WTC11 (cell line): ENCODE results near the gene ATM. TPM values are rescaled to one million over a fixed set of nuclear protein-coding genes. Genes with fewer than 3 reads are reported as not detected.

Source experiments
- ATAC-seq: fragments of 200-7000 bp; cut with Tn5 transposase; 2 replicates; pipeline ENCODE4 v1.10.0; 2021; ENCODE audit warnings: mild to moderate bottlenecking, moderate library complexity
- CTCF ChIA-PET: fragments of 300-600 bp; sonication (Branson Sonifier 250); formaldehyde crosslinking; loops from one replicate; lab custom pipeline; 2021; ENCODE audit warnings: antibody characterized with exemption; lab: Charles Lee
- POLR2A ChIA-PET: fragments of 350-600 bp; sonication (Branson Sonifier 250); formaldehyde crosslinking; loops from one replicate; lab custom pipeline; 2021; ENCODE audit warnings: antibody characterized with exemption; lab: Charles Lee
- DNase-seq: peaks from one replicate; pipeline ENCODE4 v3.0.0; 2021; ENCODE audit warnings: low spot score
- H3K27ac Mint-ChIP-seq: 2 replicates; pipeline ENCODE4 v1.8.0; 2021; ENCODE audit warnings: mixed read lengths
- H3K27me3 Mint-ChIP-seq: 2 replicates; pipeline ENCODE4 v1.8.0; 2021; ENCODE audit warnings: low read depth, mild to moderate bottlenecking, moderate library complexity, mixed read lengths
- H3K36me3 Mint-ChIP-seq: 2 replicates; pipeline ENCODE4 v1.8.0; 2021; ENCODE audit warnings: mixed read lengths
- H3K4me1 Mint-ChIP-seq: 2 replicates; pipeline ENCODE4 v1.8.0; 2022; ENCODE audit warnings: mixed read lengths
- H3K4me3 Mint-ChIP-seq: 2 replicates; pipeline ENCODE4 v1.8.0; 2021; ENCODE audit warnings: mild to moderate bottlenecking, moderate library complexity, mixed read lengths
- H3K9me3 Mint-ChIP-seq: 2 replicates; pipeline ENCODE4 v1.8.0; 2021; ENCODE audit warnings: mixed read lengths
- AFF4 ChIP-seq: sonication (generic); formaldehyde crosslinking; IDR thresholded peaks from 2 replicates; pipeline ENCODE4 v1.8.1; 2023; ENCODE audit warnings: mild to moderate bottlenecking, missing genetic modification reagents, borderline replicate concordance
- ARID4B ChIP-seq: sonication (generic); formaldehyde crosslinking; IDR thresholded peaks from 2 replicates; pipeline ENCODE4 v1.8.0; 2023; ENCODE audit warnings: missing genetic modification reagents, mild to moderate bottlenecking, borderline replicate concordance
- CREB1 ChIP-seq: sonication (generic); formaldehyde crosslinking; IDR thresholded peaks from 2 replicates; pipeline ENCODE4 v1.8.0; 2023; ENCODE audit warnings: mild to moderate bottlenecking, missing genetic modification reagents
- FOXJ3 ChIP-seq: sonication (generic); formaldehyde crosslinking; IDR thresholded peaks from 2 replicates; pipeline ENCODE4 v1.9.0; 2021; ENCODE audit warnings: missing genetic modification reagents, mild to moderate bottlenecking, borderline replicate concordance
- JAZF1 ChIP-seq: fragments of 250-450 bp; sonication (Bioruptor Pico); IDR thresholded peaks from 2 replicates; pipeline ENCODE4 v1.9.0; 2021; ENCODE audit warnings: moderate library complexity, mild to moderate bottlenecking, inconsistent platforms
- KAT7 ChIP-seq: sonication (generic); formaldehyde crosslinking; IDR thresholded peaks from 2 replicates; pipeline ENCODE4 v1.8.1; 2023; ENCODE audit warnings: missing genetic modification reagents, mild to moderate bottlenecking, borderline replicate concordance
- MAX ChIP-seq: sonication (generic); formaldehyde crosslinking; IDR thresholded peaks from 2 replicates; pipeline ENCODE4 v1.8.0; 2022; ENCODE audit warnings: mild to moderate bottlenecking, missing genetic modification reagents
- MYBL2 ChIP-seq: sonication (generic); formaldehyde crosslinking; IDR thresholded peaks from 2 replicates; pipeline ENCODE4 v1.8.1; 2023; ENCODE audit warnings: mild to moderate bottlenecking, moderate library complexity, missing genetic modification reagents
- NR3C1 ChIP-seq: sonication (generic); formaldehyde crosslinking; conservative IDR thresholded peaks from 2 replicates; pipeline ENCODE4 v1.8.1; 2023; ENCODE audit warnings: low read depth, mild to moderate bottlenecking, missing genetic modification reagents
- SMAD3 ChIP-seq: sonication (generic); formaldehyde crosslinking; IDR thresholded peaks from 2 replicates; pipeline ENCODE4 v1.8.0; 2022; ENCODE audit warnings: missing genetic modification reagents, mild to moderate bottlenecking, borderline replicate concordance
- SOX15 ChIP-seq: fragments of 250-450 bp; sonication (Bioruptor Pico); IDR thresholded peaks from 2 replicates; pipeline ENCODE4 v1.9.0; 2021; ENCODE audit warnings: mild to moderate bottlenecking
- SP1 ChIP-seq: sonication (generic); formaldehyde crosslinking; conservative IDR thresholded peaks from 2 replicates; pipeline ENCODE4 v1.8.1; 2022; ENCODE audit warnings: missing genetic modification reagents
- USF2 ChIP-seq: sonication (generic); formaldehyde crosslinking; IDR thresholded peaks from 2 replicates; pipeline ENCODE4 v1.8.1; 2023; ENCODE audit warnings: mild to moderate bottlenecking, missing genetic modification reagents, moderate library complexity
- ZBTB21 ChIP-seq: sonication (generic); formaldehyde crosslinking; IDR thresholded peaks from 2 replicates; pipeline ENCODE4 v1.8.1; 2023; ENCODE audit warnings: mild to moderate bottlenecking, missing genetic modification reagents, borderline replicate concordance
- ZBTB43 ChIP-seq: sonication (generic); formaldehyde crosslinking; IDR thresholded peaks from 2 replicates; pipeline ENCODE4 v1.8.1; 2023; ENCODE audit warnings: mild to moderate bottlenecking, missing genetic modification reagents
- ZNF232 ChIP-seq: sonication (generic); formaldehyde crosslinking; IDR thresholded peaks from 2 replicates; pipeline ENCODE4 v1.8.0; 2022; ENCODE audit warnings: mild to moderate bottlenecking, missing genetic modification reagents
- ZNF281 ChIP-seq: sonication (generic); formaldehyde crosslinking; IDR thresholded peaks from 2 replicates; pipeline ENCODE4 v1.8.0; 2023; ENCODE audit warnings: mild to moderate bottlenecking, missing genetic modification reagents
- ZNF512 ChIP-seq: sonication (generic); formaldehyde crosslinking; IDR thresholded peaks from 2 replicates; pipeline ENCODE4 v1.8.1; 2022; ENCODE audit warnings: missing genetic modification reagents, borderline replicate concordance
- total RNA-seq: library from RNA; stranded (reverse); gene quantifications from 3 replicates; pipeline ENCODE4 v1.2.3, GENCODE V29; 2021

ATM gene
- total RNA-seq, 1 experiment from 2014 or later, result 49.5 TPM

GRCh38 chr11:108197351-108197750, 25.5 kb upstream of the ATM start:
- DNase-seq (no peak), ATAC-seq (no peak)
- ChIA-PET POLR2A (no interaction called here), CTCF (no interaction called here)
- peaks cover 37% of the 10 kb centered on the region for H3K36me3 Mint-ChIP-seq
- no peaks in the 10 kb centered on the region for H3K9me3 Mint-ChIP-seq
- no peak overlapping the region for H3K27ac Mint-ChIP-seq
- H3K4me1 Mint-ChIP-seq, result peaks cover 21% of the 10 kb centered on the region
- TF ChIP-seq ZNF232, result no peak
- TF ChIP-seq SP1, result no peak
- TF ChIP-seq ZNF512, result no peak
- no peak for TF ChIP-seq ARID4B (CRISPR knock-in tag)
- no peak for TF ChIP-seq NR3C1 (CRISPR knock-in tag)
- TF ChIP-seq CREB1 (CRISPR knock-in tag), result no peak
- TF ChIP-seq MYBL2, result no peak
- no peak for TF ChIP-seq ZBTB43 (CRISPR knock-in tag)
- TF ChIP-seq ZNF281 (CRISPR knock-in tag), result no peak
- TF ChIP-seq SMAD3 (CRISPR knock-in tag), result no peak
- no peak for TF ChIP-seq MAX (CRISPR knock-in tag)
- no peak for TF ChIP-seq SOX15 (CRISPR knock-in tag)
- TF ChIP-seq ZBTB21, result no peak
- no peak for TF ChIP-seq JAZF1 (CRISPR knock-in tag)
- no peak for TF ChIP-seq KAT7
- TF ChIP-seq AFF4 (CRISPR knock-in tag), result no peak
- no peak for TF ChIP-seq FOXJ3 (CRISPR knock-in tag)
- no peak for TF ChIP-seq USF2 (CRISPR knock-in tag)
- no peak overlapping the region for H3K4me3 Mint-ChIP-seq
- H3K27me3 Mint-ChIP-seq, result no peaks in the 10 kb centered on the region
